ENCODE measurements around the gene FIGNL1.

GRCh38 chr7:50396856-50397255, 53.3 kb downstream of the FIGNL1 start:
- TF ChIP-seq CTCF (IDR thresholded peaks at IDR 0.05; ENCODE audit: insufficient read depth, low read length) (no peak), SPI1 (IDR thresholded peaks at IDR 0.05; ENCODE audit: borderline replicate concordance, low read depth) (no peak)

All from HL-60 (cell line).